NCI-H345 treated with DMSO at 0.1 percent for 48 hours (cell line): Measurements from ENCODE around the gene BEND6.
A peak's percentile ranks its signal among the peaks of the same experiment; 100 is the strongest.
"Not testable (repeated sequence)": the region's sequence is repeated elsewhere in the genome, so short reads cannot be mapped to it uniquely, and the experiment has no call there.

ENCODE experiments used
- DNase-seq: peaks from one replicate; lab custom pipeline; 2025; ENCODE audit not compliant: unreplicated experiment; lab: John Stamatoyannopoulos, UW

BEND6 gene

GRCh38 chr6:57026001-57026400 is 71.1 kb downstream of the BEND6 start:
- DNase-seq: no peak

- DNase-seq: no peak
Measured at GRCh38 chr6:57027301-57027700, 72.4 kb downstream of the BEND6 start.

- DNase-seq: no peak
Measured at GRCh38 chr6:57029213-57029612, 74.3 kb downstream of the BEND6 start.

GRCh38 chr6:57033228-57033627 is 78.3 kb downstream of the BEND6 start:
- no peak for DNase-seq

GRCh38 chr6:57035549-57035948 is 80.6 kb downstream of the BEND6 start:
- no peak for DNase-seq

GRCh38 chr6:57038906-57039305 is 84.0 kb downstream of the BEND6 start:
- no peak for DNase-seq

GRCh38 chr6:57040011-57040410 is 85.1 kb downstream of the BEND6 start:
- no peak for DNase-seq

GRCh38 chr6:57044061-57044460 is 89.2 kb downstream of the BEND6 start:
- DNase-seq: not testable (repeated sequence)

- DNase-seq: no peak
Measured at GRCh38 chr6:57044568-57044967, 89.7 kb downstream of the BEND6 start.

GRCh38 chr6:57046332-57047256 is 91.7 kb downstream of the BEND6 start, which contains the start of gene KIAA1586:
Gene KIAA1586, plus strand, starts transcription at chr6:57046693. Its CDS starts 63 bp downstream, at chr6:57046756.
- peak; percentile 88 for DNase-seq

- not testable (repeated sequence) for DNase-seq
Measured at GRCh38 chr6:57047257-57047585, 92.3 kb downstream of the BEND6 start.

- DNase-seq: not testable (repeated sequence)
Measured at GRCh38 chr6:57047859-57048258, 93.0 kb downstream of the BEND6 start.

GRCh38 chr6:57048577-57048976 is 93.7 kb downstream of the BEND6 start:
- DNase-seq: no peak

GRCh38 chr6:57063847-57064246 is 108.9 kb downstream of the BEND6 start:
- DNase-seq: no peak

GRCh38 chr6:57064809-57065208 is 109.9 kb downstream of the BEND6 start:
- DNase-seq: no peak

GRCh38 chr6:57068061-57068460 is 113.2 kb downstream of the BEND6 start:
- DNase-seq: no peak

- no peak for DNase-seq
Measured at GRCh38 chr6:57069228-57069627, 114.3 kb downstream of the BEND6 start.

- no peak for DNase-seq
Measured at GRCh38 chr6:57069920-57070331, 115.0 kb downstream of the BEND6 start.

- DNase-seq: no peak
Measured at GRCh38 chr6:57072108-57072507, 117.2 kb downstream of the BEND6 start.

- DNase-seq: no peak
Measured at GRCh38 chr6:57074383-57074782, 119.5 kb downstream of the BEND6 start.

GRCh38 chr6:57075092-57075491 is 120.2 kb downstream of the BEND6 start:
- no peak for DNase-seq
